Measurements from ENCODE around the gene KRTAP10-3. TPM values are rescaled to one million over a fixed set of nuclear protein-coding genes. Genes with fewer than 3 reads are reported as not detected.
A peak's percentile ranks its signal among the peaks of the same experiment; 100 is the strongest.

KRTAP10-3 gene
- total and polyA plus RNA-seq, 9 of the 15 experiments (the other 6 are each of a cell fraction or from before 2014, with no cell fraction given), result not detected

DNA sequence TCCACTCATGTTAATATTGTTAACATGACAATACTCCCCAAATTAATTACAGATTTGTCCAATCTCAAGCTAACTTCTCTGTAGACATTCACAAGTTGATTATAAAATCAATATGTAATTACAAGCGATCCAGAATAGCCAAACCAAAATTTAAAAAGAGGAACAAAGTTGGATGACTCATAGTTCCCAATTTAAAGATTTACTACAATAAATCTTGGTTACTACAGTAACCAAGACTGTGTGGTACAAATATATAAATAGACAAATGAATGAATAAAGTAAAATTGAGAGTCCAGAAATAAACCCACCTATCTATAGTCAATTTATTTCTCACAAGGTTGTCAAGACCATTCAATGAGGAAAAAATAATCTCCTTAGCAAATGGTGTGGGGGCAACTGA lies 7.8 kb upstream of the KRTAP10-3 start:
- no peak for ATAC-seq

More for the DNA sequence above, 7.8 kb upstream of the KRTAP10-3 start:
- intact Hi-C loops (cut with micrococcal nuclease) (no loop called here), in situ Hi-C loops (cut with MboI) (no loop called here)
- no peak for DNase-seq (ENCODE audit: extremely low read depth in 1 of 4, low spot score in 3 of 4)
- H3K79me2 ChIP-seq (ENCODE audit: control insufficient read depth, insufficient read depth, low read length), result no peaks in the 10 kb centered on the region
- H3K36me3 ChIP-seq (ENCODE audit: control insufficient read depth, insufficient read depth, low read length), result no peaks in the 10 kb centered on the region
- no TSS peak for BruUV-seq (replicated peaks)
- no peak overlapping the region for H3K4me2 ChIP-seq (ENCODE audit: insufficient read depth, low read length)
- ChIA-PET POLR2A (no interaction called here), CTCF (ENCODE audit: low intra/inter-chr PET ratio) (interaction anchor here (0.6 kb wide), 1 partner anchor 56 kb away, joined by 4 read pairs; no protein-coding TSS in a partner anchor)
- 4% methylated on average over 1 of the region's 1 CpG for WGBS (ENCODE audit: insufficient coverage, low coverage, missing lambda C conversion rate)
- no peak overlapping the region for H2AFZ ChIP-seq (ENCODE audit: low read depth, low read length)
- H3K9me3 ChIP-seq (replicated peaks; ENCODE audit: control insufficient read depth, insufficient read depth, low read depth, low read length), result no peaks in the 10 kb centered on the region
- no peak for FAIRE-seq
- peaks cover 0 to 13% of the 10 kb centered on the region in 2 experiments; a peak in 1 of 5 replicates for H3K4me1 ChIP-seq (replicated peaks in 1 of 2; ENCODE audit: control insufficient read depth in 2 of 2, insufficient read depth in 2 of 2, low read length in 2 of 2)
- H3K9me1 ChIP-seq (ENCODE audit: control insufficient read depth, insufficient read depth, low read length), result no peaks in the 10 kb centered on the region
- peak; percentile 38; the same call in 1 of the 2 replicates for TF ChIP-seq JUND (IDR thresholded peaks at IDR 0.05; ENCODE audit: borderline replicate concordance, low read depth, low read length)
- TF ChIP-seq JUND (tag; IDR thresholded peaks at IDR 0.05; ENCODE audit: borderline replicate concordance, low read depth, low read length), result 0 out of 3 replicates have a peak, but pooled peaks have one; percentile 39
- TF ChIP-seq ZNF347 (CRISPR knock-in tag; IDR thresholded peaks at IDR 0.05; ENCODE audit: low read depth), result no peak
- TF ChIP-seq GABPB2 (CRISPR knock-in tag; conservative IDR thresholded peaks at IDR 0.05), result no peak
- peak; percentile 81 for TF ChIP-seq FOSL1 (tag; conservative IDR thresholded peaks at IDR 0.05)
- TF ChIP-seq, protein P1, sequence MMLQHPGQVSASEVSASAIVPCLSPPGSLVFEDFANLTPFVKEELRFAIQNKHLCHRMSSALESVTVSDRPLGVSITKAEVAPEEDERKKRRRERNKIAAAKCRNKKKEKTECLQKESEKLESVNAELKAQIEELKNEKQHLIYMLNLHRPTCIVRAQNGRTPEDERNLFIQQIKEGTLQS (IDR thresholded peaks at IDR 0.05), result peak; percentile 55; the same call in 1 of the 2 replicates
- TF ChIP-seq, protein P1 (CRISPR knock-in tag; conservative IDR thresholded peaks at IDR 0.05), result no peak
- H4K20me1 ChIP-seq (replicated peaks; ENCODE audit: control insufficient read depth, insufficient read depth, low read length), result no peaks in the 10 kb centered on the region
- H3K9ac ChIP-seq (ENCODE audit: insufficient read depth in 1 of 2, low read depth in 2 of 2, low read length in 2 of 2), result no peak overlapping the region
- H3K27me3 ChIP-seq (ENCODE audit: control insufficient read depth in 2 of 2, insufficient read depth in 2 of 2, low read length in 2 of 2), result peaks cover 3 to 11% of the 10 kb centered on the region in 2 experiments; a peak in 3 of 5 replicates
- no peak overlapping the region for H3K4me3 ChIP-seq
- H3K27ac ChIP-seq (ENCODE audit: extremely low read depth, low read depth, low read length), result no peak overlapping the region
